Mesothelial cell of epicardium (in vitro differentiated cells): ENCODE results near the gene ARID4B. TPM values are rescaled to one million over a fixed set of nuclear protein-coding genes. Genes with fewer than 3 reads are reported as not detected.
"Not testable (repeated sequence)": the region's sequence is repeated elsewhere in the genome, so short reads cannot be mapped to it uniquely, and the experiment has no call there.

Experiments
- DNase-seq, 2 experiments: peaks; one replicate each; pipeline ENCODE4 v3.0.0; 2021; ENCODE audit warnings: low spot score in 2 of 2; ENCODE audit not compliant: unreplicated experiment in 2 of 2
- H3K27ac Mint-ChIP-seq: 2 replicates; pipeline ENCODE4 v1.8.0; 2021; ENCODE audit warnings: mixed read lengths
- H3K27me3 Mint-ChIP-seq: 2 replicates; pipeline ENCODE4 v1.8.0; 2021; ENCODE audit warnings: low read depth, mixed read lengths
- H3K36me3 Mint-ChIP-seq: 2 replicates; pipeline ENCODE4 v1.8.0; 2021; ENCODE audit warnings: mixed read lengths
- H3K4me1 Mint-ChIP-seq: 2 replicates; pipeline ENCODE4 v1.8.0; 2021; ENCODE audit warnings: mixed read lengths
- H3K4me3 Mint-ChIP-seq: 2 replicates; pipeline ENCODE4 v1.8.0; 2021; ENCODE audit warnings: mild to moderate bottlenecking, moderate library complexity, mixed read lengths
- H3K9me3 Mint-ChIP-seq: 2 replicates; pipeline ENCODE4 v1.8.0; 2021; ENCODE audit warnings: mixed read lengths
- CTCF ChIP-seq: fragments of 200-600 bp; sonication (generic); IDR thresholded peaks from one replicate; pipeline ENCODE4 v1.5.0; 2021; ENCODE audit warnings: antibody characterized with exemption; ENCODE audit not compliant: unreplicated experiment
- total RNA-seq: library from RNA; stranded (reverse); gene quantifications from 3 replicates; pipeline ENCODE4 v1.2.1, GENCODE V29; 2021

ARID4B gene
- total RNA-seq, 1 donor from 2014 or later: 68.7 TPM

DNA sequence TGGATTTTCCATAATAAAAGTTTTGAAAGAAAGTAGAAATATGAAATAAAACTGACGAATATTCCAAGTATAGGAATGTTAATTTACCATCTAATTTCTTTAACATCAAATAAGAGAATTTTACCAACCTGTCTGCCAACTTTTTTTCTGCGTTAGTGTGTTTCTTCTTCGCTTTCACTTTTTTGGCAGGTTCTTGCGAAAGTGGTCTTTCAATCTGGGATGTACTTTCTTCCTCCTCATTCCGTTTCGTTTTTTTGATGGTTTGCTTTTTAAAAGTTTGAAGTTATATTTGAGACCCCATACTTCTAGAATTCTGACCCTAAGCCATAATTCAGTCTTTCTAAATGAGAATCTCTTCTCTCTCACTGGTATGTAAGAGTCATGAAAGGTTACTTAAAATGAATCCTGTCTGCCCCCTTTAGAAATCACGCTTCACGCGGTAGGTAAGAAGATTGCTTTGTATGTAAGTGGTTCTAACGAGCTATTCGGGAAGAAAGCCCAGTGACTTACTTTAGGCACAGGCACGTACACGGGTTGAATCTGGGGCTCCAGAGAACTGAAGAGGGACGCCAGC lies 167.5 kb downstream of the ARID4B start:
- no peak for DNase-seq
- no peaks in the 10 kb centered on the region for H3K9me3 Mint-ChIP-seq

GRCh38 chr1:235159930-235160329 lies 168.0 kb downstream of the ARID4B start:
- Mint-ChIP-seq H3K4me1 (peaks cover 13% of the 10 kb centered on the region), H3K4me3 (peak overlapping the region; percentile 93), H3K27ac (peak overlapping the region; percentile 91)
- not testable (repeated sequence) for DNase-seq, H3K36me3 Mint-ChIP-seq, H3K9me3 Mint-ChIP-seq, H3K27me3 Mint-ChIP-seq

More for the DNA sequence above, 167.5 kb downstream of the ARID4B start:
- peaks cover 13% of the 10 kb centered on the region for H3K4me1 Mint-ChIP-seq
- peaks cover 2% of the 10 kb centered on the region for H3K36me3 Mint-ChIP-seq
- TF ChIP-seq CTCF: no peak
- peak overlapping the region; percentile 95 for H3K27ac Mint-ChIP-seq
- H3K27me3 Mint-ChIP-seq: no peaks in the 10 kb centered on the region
- H3K4me3 Mint-ChIP-seq: peak overlapping the region; percentile 93

- DNase-seq, H3K27ac Mint-ChIP-seq, H3K36me3 Mint-ChIP-seq, H3K4me3 Mint-ChIP-seq, H3K27me3 Mint-ChIP-seq, H3K9me3 Mint-ChIP-seq: not testable (repeated sequence)
- peaks cover 13% of the 10 kb centered on the region for H3K4me1 Mint-ChIP-seq
These were observed 168.7 kb downstream of the ARID4B start for GRCh38 chr1:235159284-235159683.

DNA sequence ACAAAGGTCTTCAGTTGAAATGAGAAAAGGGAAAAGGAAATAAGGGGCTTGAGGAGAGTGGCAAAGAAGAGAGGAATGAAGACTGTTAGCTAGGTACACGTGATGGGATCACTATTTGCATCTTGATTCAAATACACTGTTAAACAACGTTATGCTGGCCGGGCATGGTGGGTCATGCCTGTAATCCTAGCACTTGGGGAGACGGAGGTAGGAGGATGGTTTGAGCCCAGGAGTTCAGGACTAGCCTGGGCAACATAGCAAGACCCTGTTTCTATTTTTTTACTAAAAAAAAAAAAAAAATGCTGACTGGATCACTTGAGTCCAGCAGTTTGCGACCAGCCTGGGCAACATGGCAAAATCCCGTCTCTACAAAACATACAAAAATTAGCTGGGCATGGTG lies 169.3 kb downstream of the ARID4B start:
- TF ChIP-seq CTCF: no peak
- DNase-seq: no peak
- Mint-ChIP-seq H3K4me3 (peak overlapping the region; percentile 4), H3K27me3 (no peaks in the 10 kb centered on the region), H3K9me3 (no peaks in the 10 kb centered on the region), H3K27ac (no peak overlapping the region), H3K36me3 (peaks cover 10% of the 10 kb centered on the region), H3K4me1 (peaks cover 13% of the 10 kb centered on the region)

DNA sequence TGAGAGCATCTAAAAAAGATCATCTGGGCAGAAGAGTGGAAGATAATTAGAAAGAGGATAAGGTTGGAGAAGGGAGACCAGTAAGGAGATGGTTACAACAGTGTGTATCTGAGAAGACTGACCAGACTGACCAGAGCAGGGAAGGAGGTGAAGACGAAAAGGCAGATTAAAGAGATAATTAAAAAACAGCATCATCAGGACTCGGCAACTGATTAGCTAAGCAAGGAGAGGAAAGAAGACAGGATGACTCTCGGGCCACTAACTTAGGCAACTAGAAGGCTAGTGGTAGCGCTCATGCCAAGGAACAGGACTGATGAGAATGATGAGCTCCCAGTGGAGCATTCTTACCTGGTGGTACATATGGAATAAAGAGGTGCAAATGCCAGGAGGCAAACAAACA lies 170.8 kb downstream of the ARID4B start:
- Mint-ChIP-seq H3K4me1 (peaks cover 13% of the 10 kb centered on the region), H3K27ac (no peak overlapping the region), H3K36me3 (peaks cover 14% of the 10 kb centered on the region), H3K27me3 (no peaks in the 10 kb centered on the region), H3K9me3 (no peaks in the 10 kb centered on the region), H3K4me3 (no peak overlapping the region)
- TF ChIP-seq CTCF: no peak
- DNase-seq: no peak

GRCh38 chr1:235156740-235157139 lies 171.2 kb downstream of the ARID4B start:
- H3K36me3 Mint-ChIP-seq: peaks cover 14% of the 10 kb centered on the region
- DNase-seq: no peak
- H3K27ac Mint-ChIP-seq: no peak overlapping the region
- no peak for TF ChIP-seq CTCF
- H3K27me3 Mint-ChIP-seq: no peaks in the 10 kb centered on the region
- no peaks in the 10 kb centered on the region for H3K9me3 Mint-ChIP-seq
- no peak overlapping the region for H3K4me3 Mint-ChIP-seq
- peaks cover 11% of the 10 kb centered on the region for H3K4me1 Mint-ChIP-seq

DNA sequence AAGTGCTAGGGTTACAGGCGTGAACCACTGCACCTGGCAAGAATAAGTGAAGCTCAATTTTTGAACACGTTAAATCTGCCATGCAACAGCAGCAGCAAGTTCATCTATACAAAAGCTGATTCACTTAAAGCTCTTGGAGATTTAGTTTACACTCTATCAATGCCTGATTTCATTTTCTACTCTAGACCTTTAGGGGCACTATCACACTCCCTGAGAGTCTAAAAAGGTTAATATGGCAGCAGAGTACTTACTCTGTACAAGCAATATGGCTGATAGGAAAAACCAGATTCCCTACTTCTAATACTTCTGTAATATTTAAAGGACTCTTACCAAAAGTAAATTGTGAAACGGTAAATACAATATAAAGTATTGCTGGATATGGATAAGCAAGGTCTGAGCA lies 171.7 kb downstream of the ARID4B start:
- Mint-ChIP-seq H3K4me3 (no peak overlapping the region), H3K4me1 (peaks cover 9% of the 10 kb centered on the region), H3K36me3 (peaks cover 17% of the 10 kb centered on the region), H3K9me3 (no peaks in the 10 kb centered on the region), H3K27ac (no peak overlapping the region), H3K27me3 (no peaks in the 10 kb centered on the region)
- TF ChIP-seq CTCF: no peak
- DNase-seq: no peak
